IMR-90 (cell line): ENCODE data around the gene IL18R1. TPM values are rescaled to one million over a fixed set of nuclear protein-coding genes. Genes with fewer than 3 reads are reported as not detected.

Experiments
- ATAC-seq: fragments of 200-7000 bp; cut with Tn5 transposase; 2 replicates; pipeline ENCODE4 v1.9.1; 2020; ENCODE audit warnings: low read depth, mild to moderate bottlenecking, moderate library complexity
- BruUV-seq: library from RNA; stranded (reverse); fragments of 400-500 nt; replicated peaks from 2 replicates; lab custom pipeline; 2021; lab: Mats Ljungman, UMichigan
- CTCF ChIA-PET: fragments of 300-600 bp; formaldehyde crosslinking; extraction: SDS; loops from one replicate; lab custom pipeline; 2021; ENCODE audit warnings: antibody characterized with exemption; lab: Yijun Ruan, JAX
- POLR2A ChIA-PET: fragments of 300-600 bp; sonication (Branson Sonifier 250); formaldehyde crosslinking; loops from one replicate; lab custom pipeline; 2022; ENCODE audit warnings: antibody characterized with exemption; ENCODE audit not compliant: unreplicated experiment; lab: Charles Lee
- DNase-seq: peaks from one replicate; pipeline ENCODE4 v3.0.0; 2013
- H2AFZ ChIP-seq: replicated peaks from 2 replicates; pipeline ENCODE3; 2013; ENCODE audit warnings: low read length, mild to moderate bottlenecking; ENCODE audit not compliant: poor library complexity
- H2AK5ac ChIP-seq: 2 replicates; pipeline ENCODE4 v1.6.1; 2013; ENCODE audit warnings: low read depth, low read length, inconsistent platforms
- H2AK9ac ChIP-seq: replicated peaks from 2 replicates; pipeline ENCODE3; 2013; ENCODE audit warnings: mild to moderate bottlenecking, low read depth, low read length, moderate library complexity; ENCODE audit not compliant: poor library complexity
- H2BK120ac ChIP-seq: 2 replicates; pipeline ENCODE4 v1.6.1; 2013; ENCODE audit warnings: low read depth, low read length, inconsistent platforms
- H2BK15ac ChIP-seq: 3 replicates; pipeline ENCODE4 v1.6.1; 2013; ENCODE audit warnings: low read depth, low read length, inconsistent platforms
- H2BK20ac ChIP-seq: 2 replicates; pipeline ENCODE4 v1.6.1; 2013; ENCODE audit warnings: low read depth, mild to moderate bottlenecking, inconsistent platforms, low read length, moderate library complexity
- H2BK5ac ChIP-seq: 2 replicates; pipeline ENCODE4 v1.6.1; 2013; ENCODE audit warnings: mild to moderate bottlenecking, low read depth, low read length, inconsistent platforms; ENCODE audit not compliant: poor library complexity, severe bottlenecking
- H3K14ac ChIP-seq: replicated peaks from 2 replicates; pipeline ENCODE4 v1.6.1; 2013; ENCODE audit warnings: low read depth, low read length, inconsistent platforms
- H3K18ac ChIP-seq: 2 replicates; pipeline ENCODE4 v1.6.1; 2013; ENCODE audit warnings: low read depth, low read length, control low read depth
- H3K23ac ChIP-seq: 2 replicates; pipeline ENCODE4 v1.6.1; 2013; ENCODE audit warnings: low read depth, low read length, inconsistent platforms
- H3K27ac ChIP-seq: 2 replicates; pipeline ENCODE4 v1.5.1; 2013; ENCODE audit warnings: mild to moderate bottlenecking, control low read depth, low read length; ENCODE audit not compliant: insufficient read depth
- H3K27me3 ChIP-seq: 2 replicates; pipeline ENCODE4 v1.6.1; 2013; ENCODE audit warnings: low read length; ENCODE audit not compliant: control insufficient read depth, insufficient read depth
- H3K36me3 ChIP-seq: 2 replicates; pipeline ENCODE4 v1.6.1; 2013; ENCODE audit warnings: low read length, mixed read lengths; ENCODE audit not compliant: control insufficient read depth, insufficient read depth
- H3K4ac ChIP-seq: 2 replicates; pipeline ENCODE4 v1.6.1; 2013; ENCODE audit warnings: low read depth, low read length, inconsistent platforms
- H3K4me1 ChIP-seq: 2 replicates; pipeline ENCODE4 v1.6.1; 2013; ENCODE audit warnings: low read length, mixed read lengths; ENCODE audit not compliant: control insufficient read depth, insufficient read depth
- H3K4me2 ChIP-seq: 2 replicates; pipeline ENCODE4 v1.6.1; 2013; ENCODE audit warnings: low read depth, mild to moderate bottlenecking, control low read depth, low read length, moderate library complexity
- H3K4me3 ChIP-seq: 2 replicates; pipeline ENCODE4 v1.5.1; 2013; ENCODE audit warnings: low read depth, mild to moderate bottlenecking, control low read depth, low read length, moderate library complexity; ENCODE audit not compliant: insufficient read depth
- H3K56ac ChIP-seq: 2 replicates; pipeline ENCODE4 v1.6.1; 2013; ENCODE audit warnings: low read length, inconsistent platforms; ENCODE audit not compliant: insufficient read depth; ENCODE audit errors: extremely low read depth
- H3K79me1 ChIP-seq, 2 experiments: 2 replicates each; pipeline ENCODE4 v1.6.1; 2013; ENCODE audit warnings: low read length in 2 of 2, inconsistent platforms in 1 of 2, low read depth in 1 of 2
- H3K9ac ChIP-seq: 2 replicates; pipeline ENCODE4 v1.6.1; 2013; ENCODE audit warnings: low read depth, low read length, control low read depth
- H3K9me1 ChIP-seq: 2 replicates; pipeline ENCODE4 v1.6.1; 2013; ENCODE audit warnings: low read length, inconsistent platforms; ENCODE audit not compliant: insufficient read depth
- H3K9me3 ChIP-seq: 2 replicates; pipeline ENCODE4 v1.6.1; 2013; ENCODE audit warnings: low read length; ENCODE audit not compliant: control insufficient read depth, insufficient read depth
- H4K20me1 ChIP-seq: 2 replicates; pipeline ENCODE4 v1.6.1; 2013; ENCODE audit warnings: low read length, inconsistent platforms; ENCODE audit not compliant: insufficient read depth
- H4K5ac ChIP-seq: 2 replicates; pipeline ENCODE4 v1.6.1; 2013; ENCODE audit warnings: mild to moderate bottlenecking, low read depth, low read length, control low read depth
- H4K8ac ChIP-seq, 2 experiments: 2 replicates each; pipeline ENCODE4 v1.6.1; 2013; ENCODE audit warnings: low read depth in 2 of 2, low read length in 2 of 2, control low read depth in 1 of 2, inconsistent platforms in 1 of 2
- H4K91ac ChIP-seq: 2 replicates; pipeline ENCODE4 v1.6.1; 2013; ENCODE audit warnings: low read depth, low read length, inconsistent platforms; ENCODE audit not compliant: insufficient read depth
- BHLHE40 ChIP-seq: fragments of 150-350 bp; IDR thresholded peaks from 2 replicates; pipeline ENCODE4 v1.6.1; 2016; ENCODE audit warnings: mild to moderate bottlenecking, low read depth, low read length
- CEBPB ChIP-seq: IDR thresholded peaks from 2 replicates; pipeline ENCODE4 v1.6.1; 2012; ENCODE audit warnings: low read depth, low read length, improper control_type of control experiment
- CHD1 ChIP-seq: IDR thresholded peaks from 2 replicates; pipeline ENCODE4 v1.6.1; 2012; ENCODE audit warnings: low read depth, low read length, improper control_type of control experiment
- FOS ChIP-seq: fragments of 150-350 bp; IDR thresholded peaks from 2 replicates; pipeline ENCODE4 v1.6.1; 2016; ENCODE audit warnings: low read depth, low read length
- MAFK ChIP-seq: IDR thresholded peaks from 2 replicates; pipeline ENCODE4 v1.6.1; 2012; ENCODE audit warnings: low read depth, low read length, improper control_type of control experiment
- MAZ ChIP-seq: IDR thresholded peaks from 2 replicates; pipeline ENCODE4 v1.6.1; 2012; ENCODE audit warnings: low read depth, mild to moderate bottlenecking, low read length, improper control_type of control experiment, moderate library complexity, borderline replicate concordance
- MXI1 ChIP-seq: IDR thresholded peaks from 2 replicates; pipeline ENCODE4 v1.6.1; 2012; ENCODE audit warnings: low read depth, mild to moderate bottlenecking, low read length, moderate library complexity, borderline replicate concordance
- NFE2L2 ChIP-seq: fragments of 150-350 bp; IDR thresholded peaks from 2 replicates; pipeline ENCODE4 v1.6.1; 2016; ENCODE audit warnings: low read depth, mild to moderate bottlenecking, low read length
- POLR2A ChIP-seq: IDR thresholded peaks from 2 replicates; pipeline ENCODE4 v1.6.1; 2012; ENCODE audit warnings: mild to moderate bottlenecking, low read depth, low read length
- RAD21 ChIP-seq: IDR thresholded peaks from 2 replicates; pipeline ENCODE4 v1.6.1; 2012; ENCODE audit warnings: low read length, improper control_type of control experiment
- RCOR1 ChIP-seq: IDR thresholded peaks from 2 replicates; pipeline ENCODE4 v1.6.1; 2012; ENCODE audit warnings: mild to moderate bottlenecking, low read length, improper control_type of control experiment; ENCODE audit not compliant: insufficient replicate concordance
- RFX5 ChIP-seq: IDR thresholded peaks from 2 replicates; pipeline ENCODE4 v1.8.0; 2012; ENCODE audit warnings: low read depth, mild to moderate bottlenecking, low read length, moderate library complexity
- SMC3 ChIP-seq: fragments of 150-350 bp; IDR thresholded peaks from 2 replicates; pipeline ENCODE4 v1.6.1; 2016; ENCODE audit warnings: low read depth, mild to moderate bottlenecking, antibody characterized with exemption, low read length, moderate library complexity
- WGBS, 2 experiments: methylation state at CpG; one replicate each; pipeline versions ENCODE4 v1.1.5 to v1.1.7; 2013; ENCODE audit warnings: missing lambda C conversion rate in 2 of 2; ENCODE audit not compliant: insufficient read length in 1 of 2; ENCODE audit errors: extremely low coverage in 2 of 2; 5-methylcytosine and 5-hydroxymethylcytosine counted together
- dilution Hi-C: fragments of 300-500 bp; cut with HindIII; formaldehyde crosslinking; loops from one replicate; pipeline ENCODE4 v1.14.3; 2018; ENCODE audit warnings: low sequenced_read_pairs; ENCODE audit not compliant: unreplicated experiment
- in situ Hi-C: fragments of 300-500 bp; cut with MboI; formaldehyde crosslinking; loops from 3 replicates; pipeline ENCODE4 v1.14.3; 2019; ENCODE audit warnings: low sequenced_read_pairs, inconsistent platforms, mixed read lengths
- intact Hi-C: fragments of 100-400 bp; cut with micrococcal nuclease; formaldehyde crosslinking; loops from 2 replicates; pipeline ENCODE4 v1.10.0; 2022
- polyA plus RNA-seq, 3 experiments: library from polyadenylated mRNA; depleted of rRNA; stranded (reverse); fragments of >200 nt; gene quantifications; 2 replicates each; pipeline ENCODE4 v1.2.3, GENCODE V29; 2012; ENCODE audit warnings: low replicate concordance in 1 of 3
- total RNA-seq: library from RNA; depleted of rRNA; stranded (reverse); fragments of >200 nt; gene quantifications from 2 replicates; pipeline ENCODE4 v1.2.3, GENCODE V29; 2012
- TF ChIP-seq, protein P1 (sequence below): conservative IDR thresholded peaks from 2 replicates; pipeline ENCODE4 v1.5.1; 2012; ENCODE audit warnings: mild to moderate bottlenecking, low read depth, low read length, improper control_type of control experiment
- TF ChIP-seq, protein P2 (sequence below): fragments of 150-350 bp; IDR thresholded peaks from 2 replicates; pipeline ENCODE4 v1.6.1; 2016; ENCODE audit warnings: low read depth, mild to moderate bottlenecking, low read length, moderate library complexity, borderline replicate concordance
- TF ChIP-seq, protein P3 (sequence below): fragments of 150-350 bp; IDR thresholded peaks from 2 replicates; pipeline ENCODE4 v1.6.1; 2017; ENCODE audit warnings: mild to moderate bottlenecking, antibody characterized with exemption, low read length, low read depth

Gene IL18R1
- total and polyA plus RNA-seq, 2 of the 4 experiments (the other 2 are of a cell fraction) = 0.18 to 0.24 TPM

DNA sequence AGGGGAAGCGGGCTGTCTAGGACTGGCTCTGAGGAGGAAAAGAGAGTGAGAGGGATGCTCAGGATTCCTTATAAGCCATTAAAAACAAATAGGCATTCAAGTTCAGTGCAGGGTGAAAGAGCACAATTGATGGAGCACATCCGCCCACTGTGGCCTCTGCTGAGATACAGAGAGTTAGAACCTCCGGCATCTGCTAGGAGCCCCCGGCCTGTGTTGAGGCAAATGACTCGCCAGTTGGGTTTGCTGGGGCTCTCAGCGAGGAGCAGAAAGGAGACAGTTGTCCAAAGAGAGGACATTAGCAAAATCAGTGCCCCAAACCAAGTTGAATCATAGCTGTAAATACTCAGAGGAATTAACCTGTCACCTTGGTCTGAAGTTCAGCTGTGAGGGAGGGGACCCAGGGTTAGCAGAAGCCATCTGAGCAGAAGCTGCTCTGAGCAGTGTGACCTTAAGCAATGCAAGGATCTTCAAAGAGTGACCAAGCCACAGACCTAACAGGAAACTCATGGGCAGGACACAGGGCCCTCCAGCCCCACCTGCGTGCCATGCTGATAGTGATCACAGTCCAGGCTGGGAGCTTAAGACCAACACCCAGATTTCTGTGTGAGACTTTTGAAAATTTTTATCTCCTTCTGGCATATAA is 44.0 kb downstream of the IL18R1 start:
- Histone ChIP-seq H4K5ac (no peak overlapping the region), H3K56ac (no peak overlapping the region), H2BK5ac (no peak overlapping the region), H3K4ac (no peak overlapping the region), H3K23ac (no peak overlapping the region), H2AK9ac (no peak overlapping the region), H2BK15ac (no peak overlapping the region), H2BK120ac (no peak overlapping the region), H2AK5ac (no peak overlapping the region), H4K20me1 (no peaks in the 10 kb centered on the region), H3K18ac (no peak overlapping the region), H3K36me3 (no peaks in the 10 kb centered on the region), H3K79me1 (no peaks in the 10 kb centered on the region), H4K91ac (no peak overlapping the region), H3K4me1 (no peaks in the 10 kb centered on the region), H3K4me2 (no peak overlapping the region), H3K9me1 (no peaks in the 10 kb centered on the region), H2BK20ac (no peak overlapping the region), H3K14ac (no peak overlapping the region), H2AFZ (no peak overlapping the region), H3K27ac (no peak overlapping the region), H3K4me3 (no peak overlapping the region), H4K8ac (no peak overlapping the region), H3K9ac (no peak overlapping the region), H3K27me3 (no peaks in the 10 kb centered on the region; the same call in 1 of the 2 replicates), H3K9me3 (no peaks in the 10 kb centered on the region)
- DNase-seq = no peak
- 95% methylated on average over 3 of the region's 7 CpGs; no CpG with 5 or more reads in 1 of the 2 experiments for WGBS, 2 experiments
- dilution Hi-C loops (no loop called here), in situ Hi-C loops (no loop called here), intact Hi-C loops (no loop called here)
- BruUV-seq = no TSS peak
- ATAC-seq = no peak
- ChIA-PET CTCF (no interaction called here), POLR2A (no interaction called here)
- no peak for TF ChIP-seq MAZ
- TF ChIP-seq, protein P1, sequence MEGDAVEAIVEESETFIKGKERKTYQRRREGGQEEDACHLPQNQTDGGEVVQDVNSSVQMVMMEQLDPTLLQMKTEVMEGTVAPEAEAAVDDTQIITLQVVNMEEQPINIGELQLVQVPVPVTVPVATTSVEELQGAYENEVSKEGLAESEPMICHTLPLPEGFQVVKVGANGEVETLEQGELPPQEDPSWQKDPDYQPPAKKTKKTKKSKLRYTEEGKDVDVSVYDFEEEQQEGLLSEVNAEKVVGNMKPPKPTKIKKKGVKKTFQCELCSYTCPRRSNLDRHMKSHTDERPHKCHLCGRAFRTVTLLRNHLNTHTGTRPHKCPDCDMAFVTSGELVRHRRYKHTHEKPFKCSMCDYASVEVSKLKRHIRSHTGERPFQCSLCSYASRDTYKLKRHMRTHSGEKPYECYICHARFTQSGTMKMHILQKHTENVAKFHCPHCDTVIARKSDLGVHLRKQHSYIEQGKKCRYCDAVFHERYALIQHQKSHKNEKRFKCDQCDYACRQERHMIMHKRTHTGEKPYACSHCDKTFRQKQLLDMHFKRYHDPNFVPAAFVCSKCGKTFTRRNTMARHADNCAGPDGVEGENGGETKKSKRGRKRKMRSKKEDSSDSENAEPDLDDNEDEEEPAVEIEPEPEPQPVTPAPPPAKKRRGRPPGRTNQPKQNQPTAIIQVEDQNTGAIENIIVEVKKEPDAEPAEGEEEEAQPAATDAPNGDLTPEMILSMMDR = no peak
- TF ChIP-seq, protein P2, sequence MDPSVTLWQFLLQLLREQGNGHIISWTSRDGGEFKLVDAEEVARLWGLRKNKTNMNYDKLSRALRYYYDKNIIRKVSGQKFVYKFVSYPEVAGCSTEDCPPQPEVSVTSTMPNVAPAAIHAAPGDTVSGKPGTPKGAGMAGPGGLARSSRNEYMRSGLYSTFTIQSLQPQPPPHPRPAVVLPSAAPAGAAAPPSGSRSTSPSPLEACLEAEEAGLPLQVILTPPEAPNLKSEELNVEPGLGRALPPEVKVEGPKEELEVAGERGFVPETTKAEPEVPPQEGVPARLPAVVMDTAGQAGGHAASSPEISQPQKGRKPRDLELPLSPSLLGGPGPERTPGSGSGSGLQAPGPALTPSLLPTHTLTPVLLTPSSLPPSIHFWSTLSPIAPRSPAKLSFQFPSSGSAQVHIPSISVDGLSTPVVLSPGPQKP = no peak
- no peak for TF ChIP-seq FOS
- TF ChIP-seq MAFK = no peak
- TF ChIP-seq RAD21 = no peak
- TF ChIP-seq, protein P3, sequence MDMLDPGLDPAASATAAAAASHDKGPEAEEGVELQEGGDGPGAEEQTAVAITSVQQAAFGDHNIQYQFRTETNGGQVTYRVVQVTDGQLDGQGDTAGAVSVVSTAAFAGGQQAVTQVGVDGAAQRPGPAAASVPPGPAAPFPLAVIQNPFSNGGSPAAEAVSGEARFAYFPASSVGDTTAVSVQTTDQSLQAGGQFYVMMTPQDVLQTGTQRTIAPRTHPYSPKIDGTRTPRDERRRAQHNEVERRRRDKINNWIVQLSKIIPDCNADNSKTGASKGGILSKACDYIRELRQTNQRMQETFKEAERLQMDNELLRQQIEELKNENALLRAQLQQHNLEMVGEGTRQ = no peak
- TF ChIP-seq RCOR1 = no peak
- no peak for TF ChIP-seq CEBPB
- no peak for TF ChIP-seq SMC3
- TF ChIP-seq MXI1 = no peak
- TF ChIP-seq RFX5 = no peak
- TF ChIP-seq CHD1 = no peak
- no peak for TF ChIP-seq BHLHE40
- no peak for TF ChIP-seq NFE2L2
- no peak for TF ChIP-seq POLR2A
